ENCODE results near the gene KCNF1.

- TF ChIP-seq CTCF (IDR thresholded peaks at IDR 0.05; ENCODE audit: low read length) (no peak), EZH2 (optimal IDR thresholded peaks at IDR 0.05; ENCODE audit: low read depth, low read length) (no peak), EZH2phosphoT487 (IDR thresholded peaks at IDR 0.05; ENCODE audit: low read length) (no peak)
Observed at GRCh38 chr2:10887476-10887875, 24.3 kb upstream of the KCNF1 start.
